MM.1S (cell line): Measurements from ENCODE around the gene NMRAL1.

Source experiments
- EZH2phosphoT487 ChIP-seq: fragments of 300-600 bp; sonication (generic); IDR thresholded peaks from 2 replicates; pipeline ENCODE4 v1.6.1; 2018; ENCODE audit warnings: antibody characterized with exemption, low read length
- TF ChIP-seq, protein P1 (sequence below): fragments of 300-600 bp; sonication (generic); IDR thresholded peaks from 2 replicates; pipeline ENCODE4 v1.5.1; 2016; ENCODE audit warnings: antibody characterized with exemption, low read length, mixed read lengths

DNA sequence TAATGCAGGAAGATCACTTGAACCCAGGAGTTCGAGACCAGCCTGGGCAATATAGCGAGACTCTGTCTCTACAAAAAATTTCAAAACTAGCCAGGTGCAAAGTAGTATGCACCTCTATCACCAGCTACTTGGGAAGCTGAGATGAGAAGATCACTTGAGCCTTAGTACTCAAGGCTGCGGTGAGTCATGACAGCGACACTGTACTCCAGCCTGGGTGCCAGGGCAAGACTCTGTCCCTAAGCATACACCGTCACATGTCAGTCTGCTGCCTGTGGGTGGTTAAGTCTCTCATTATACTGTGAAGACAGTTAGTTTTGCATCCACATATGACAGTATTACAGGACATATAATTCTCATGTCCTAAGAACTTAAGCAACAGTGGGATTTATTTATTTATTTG, 21.8 kb downstream of the NMRAL1 start:
- TF ChIP-seq, protein P1, sequence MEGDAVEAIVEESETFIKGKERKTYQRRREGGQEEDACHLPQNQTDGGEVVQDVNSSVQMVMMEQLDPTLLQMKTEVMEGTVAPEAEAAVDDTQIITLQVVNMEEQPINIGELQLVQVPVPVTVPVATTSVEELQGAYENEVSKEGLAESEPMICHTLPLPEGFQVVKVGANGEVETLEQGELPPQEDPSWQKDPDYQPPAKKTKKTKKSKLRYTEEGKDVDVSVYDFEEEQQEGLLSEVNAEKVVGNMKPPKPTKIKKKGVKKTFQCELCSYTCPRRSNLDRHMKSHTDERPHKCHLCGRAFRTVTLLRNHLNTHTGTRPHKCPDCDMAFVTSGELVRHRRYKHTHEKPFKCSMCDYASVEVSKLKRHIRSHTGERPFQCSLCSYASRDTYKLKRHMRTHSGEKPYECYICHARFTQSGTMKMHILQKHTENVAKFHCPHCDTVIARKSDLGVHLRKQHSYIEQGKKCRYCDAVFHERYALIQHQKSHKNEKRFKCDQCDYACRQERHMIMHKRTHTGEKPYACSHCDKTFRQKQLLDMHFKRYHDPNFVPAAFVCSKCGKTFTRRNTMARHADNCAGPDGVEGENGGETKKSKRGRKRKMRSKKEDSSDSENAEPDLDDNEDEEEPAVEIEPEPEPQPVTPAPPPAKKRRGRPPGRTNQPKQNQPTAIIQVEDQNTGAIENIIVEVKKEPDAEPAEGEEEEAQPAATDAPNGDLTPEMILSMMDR = no peak
- TF ChIP-seq EZH2phosphoT487 = no peak
